Measurements from ENCODE around the gene DNASE1L3.

The DNASE1L3 gene

DNA sequence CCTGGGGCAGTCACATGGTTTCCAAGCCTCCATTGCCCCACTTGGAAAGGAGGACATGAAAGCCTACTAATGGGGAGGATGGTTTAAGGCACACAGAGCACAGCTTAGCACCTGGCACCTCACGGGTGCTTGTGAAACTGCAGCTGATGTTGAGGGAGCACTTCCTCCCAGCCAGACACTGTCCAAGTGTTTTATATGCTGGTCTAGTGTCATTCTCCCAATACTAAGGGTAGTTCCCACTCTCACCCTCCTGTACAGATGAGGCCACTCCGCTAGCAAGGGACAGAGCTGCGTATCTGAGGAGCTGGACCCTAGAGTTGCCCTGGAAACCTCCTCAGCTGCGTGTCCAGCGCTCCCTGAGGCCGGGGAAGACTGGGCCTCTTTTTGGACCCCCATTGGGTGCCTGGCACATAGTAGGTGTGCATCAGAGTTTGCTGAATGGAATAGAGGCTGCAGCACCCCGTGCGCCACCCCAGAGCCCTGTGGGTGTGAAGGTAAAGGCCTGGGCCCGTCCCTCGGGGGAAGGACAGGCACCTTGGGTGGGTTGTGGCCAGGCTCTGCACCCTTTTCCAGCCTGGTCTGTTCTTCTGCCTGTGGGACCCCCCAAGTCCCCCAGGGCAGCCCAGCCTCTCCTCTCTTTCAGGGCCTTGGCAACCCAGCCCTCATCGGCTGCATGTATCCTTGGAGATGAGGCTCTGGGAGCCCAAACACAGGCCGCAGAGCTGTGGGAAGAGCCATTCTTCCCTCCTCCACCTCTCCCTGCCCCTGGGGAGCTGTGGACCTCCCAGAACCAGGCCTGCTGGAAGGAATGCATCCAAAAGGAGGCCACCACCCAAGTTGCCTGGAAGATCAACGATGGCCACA lies 31.3 kb downstream of the DNASE1L3 start:
- DNase-seq (ENCODE audit: low read depth): no peak

DNA sequence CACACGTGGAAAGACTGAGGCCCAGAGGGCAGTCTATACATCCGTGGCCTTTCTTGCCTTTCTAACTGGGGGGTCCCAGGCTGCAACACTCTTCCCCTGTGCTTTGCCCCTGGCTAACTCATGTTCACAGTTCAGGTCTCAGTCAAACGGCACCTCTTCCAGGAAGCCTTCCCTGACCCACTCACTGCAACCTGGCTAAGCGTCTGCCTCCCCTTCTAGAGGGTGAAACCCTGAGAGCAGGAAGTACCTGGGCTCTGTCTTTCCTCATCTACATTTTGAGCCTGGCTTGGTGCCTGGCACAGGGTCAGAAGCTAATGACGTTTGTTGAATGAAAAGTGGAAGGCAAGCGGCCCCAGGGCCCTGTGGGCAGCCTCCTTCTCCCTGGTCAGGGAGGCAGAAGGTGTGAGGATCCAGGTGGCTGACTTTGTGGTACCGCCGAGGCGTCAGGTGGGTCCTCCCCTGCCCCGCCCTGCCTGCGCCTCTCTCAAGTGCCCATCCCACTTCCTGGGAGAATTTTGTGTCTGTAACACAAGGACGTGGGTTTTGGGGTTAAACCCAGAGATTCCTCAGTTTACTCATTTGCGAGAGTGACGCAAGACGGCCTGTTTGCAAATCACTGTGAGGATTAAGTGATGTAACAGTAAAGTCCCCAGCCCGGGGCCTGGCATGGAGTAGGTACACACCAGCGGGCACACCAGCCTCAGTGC lies 32.1 kb downstream of the DNASE1L3 start:
- DNase-seq (ENCODE audit: low read depth): no peak

DNA sequence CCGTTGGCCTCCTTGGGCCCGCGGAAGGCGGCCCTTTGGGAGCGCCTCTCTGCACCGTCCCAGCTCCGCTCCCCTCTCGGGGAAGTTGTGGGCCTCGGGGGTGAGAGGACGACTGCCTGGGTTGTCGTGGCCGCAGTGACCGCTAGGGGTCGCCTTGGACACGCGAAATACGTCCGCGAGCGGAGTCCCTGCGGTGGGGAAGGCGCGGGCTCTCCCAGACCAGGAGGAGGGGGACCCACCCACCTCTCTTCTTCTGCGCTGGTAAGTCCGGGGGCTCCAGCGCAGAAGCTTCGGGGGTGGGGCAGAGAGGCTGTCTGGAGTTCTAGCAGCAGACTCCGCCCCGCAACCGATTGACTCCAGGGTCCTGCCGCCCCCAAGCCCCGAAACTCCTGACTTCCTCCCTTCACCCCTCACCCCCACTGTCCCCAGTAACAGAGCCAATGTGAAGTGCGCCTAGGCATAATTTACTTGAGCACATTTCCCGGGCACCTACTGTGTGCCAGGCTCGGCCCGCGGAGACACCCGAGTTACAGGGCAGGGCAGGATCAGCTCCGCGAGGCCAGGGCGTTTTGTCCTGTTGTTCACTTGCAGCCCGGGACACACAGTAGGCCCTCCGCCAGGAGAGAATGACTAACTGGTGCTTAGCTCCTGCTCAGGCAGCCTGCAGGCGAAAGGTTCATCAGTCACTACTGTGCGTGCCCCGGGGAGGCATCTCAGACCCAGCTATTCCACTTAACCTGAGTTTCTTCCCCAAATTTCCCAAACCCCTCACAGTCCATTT lies 32.8 kb downstream of the DNASE1L3 start:
- peak; percentile 63 for DNase-seq (ENCODE audit: low read depth)

DNA sequence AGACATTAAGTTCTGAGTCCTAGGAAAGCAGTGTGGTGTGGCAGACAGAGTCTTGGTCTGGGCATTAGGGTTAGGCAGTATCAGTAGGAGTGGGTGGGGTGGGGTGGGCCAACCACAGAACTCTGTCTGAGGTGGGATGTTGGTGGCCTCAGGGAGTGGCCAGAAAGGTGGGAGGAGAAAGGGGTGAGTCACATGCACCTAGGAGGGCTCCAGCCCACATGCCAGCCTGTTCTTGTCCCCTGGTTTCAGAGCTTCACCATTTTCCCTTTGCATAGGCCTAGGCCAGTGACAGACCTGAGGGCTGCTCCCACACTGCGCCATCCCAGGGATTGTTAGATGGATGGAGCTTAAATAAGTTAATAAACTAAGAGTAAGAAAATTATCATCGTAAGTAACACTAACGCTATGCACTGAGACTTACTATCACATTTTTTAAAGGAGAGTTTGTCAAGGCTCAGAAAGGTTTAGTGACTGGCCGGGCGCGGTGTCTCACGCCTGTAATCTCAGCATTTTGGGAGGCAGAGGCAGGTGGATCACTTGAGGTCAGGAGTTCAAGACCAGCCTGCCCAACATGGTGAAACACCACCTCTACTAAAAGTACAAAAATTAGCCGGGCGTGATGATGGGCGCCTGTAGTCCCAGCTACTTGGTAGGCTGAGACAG lies 33.8 kb downstream of the DNASE1L3 start:
- no peak for DNase-seq (ENCODE audit: low read depth)

DNA sequence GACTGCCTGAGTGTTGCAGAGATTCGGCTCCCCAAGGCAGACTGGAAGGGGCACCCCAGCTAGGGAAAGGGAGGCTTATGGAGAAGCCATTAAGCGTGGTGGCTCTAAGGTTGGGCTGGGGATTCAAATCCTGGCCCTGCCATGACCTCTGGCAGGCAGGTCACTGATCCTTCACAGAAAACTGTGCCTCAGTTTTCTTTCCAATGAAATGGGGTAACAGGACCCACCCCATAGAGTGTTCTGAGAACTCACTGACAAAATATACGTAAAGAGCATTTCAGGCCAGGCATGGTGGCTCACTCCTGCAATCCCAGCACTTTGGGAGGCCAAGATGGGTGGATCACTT lies 34.6 kb downstream of the DNASE1L3 start:
- no peak for DNase-seq (ENCODE audit: low read depth)

DNA sequence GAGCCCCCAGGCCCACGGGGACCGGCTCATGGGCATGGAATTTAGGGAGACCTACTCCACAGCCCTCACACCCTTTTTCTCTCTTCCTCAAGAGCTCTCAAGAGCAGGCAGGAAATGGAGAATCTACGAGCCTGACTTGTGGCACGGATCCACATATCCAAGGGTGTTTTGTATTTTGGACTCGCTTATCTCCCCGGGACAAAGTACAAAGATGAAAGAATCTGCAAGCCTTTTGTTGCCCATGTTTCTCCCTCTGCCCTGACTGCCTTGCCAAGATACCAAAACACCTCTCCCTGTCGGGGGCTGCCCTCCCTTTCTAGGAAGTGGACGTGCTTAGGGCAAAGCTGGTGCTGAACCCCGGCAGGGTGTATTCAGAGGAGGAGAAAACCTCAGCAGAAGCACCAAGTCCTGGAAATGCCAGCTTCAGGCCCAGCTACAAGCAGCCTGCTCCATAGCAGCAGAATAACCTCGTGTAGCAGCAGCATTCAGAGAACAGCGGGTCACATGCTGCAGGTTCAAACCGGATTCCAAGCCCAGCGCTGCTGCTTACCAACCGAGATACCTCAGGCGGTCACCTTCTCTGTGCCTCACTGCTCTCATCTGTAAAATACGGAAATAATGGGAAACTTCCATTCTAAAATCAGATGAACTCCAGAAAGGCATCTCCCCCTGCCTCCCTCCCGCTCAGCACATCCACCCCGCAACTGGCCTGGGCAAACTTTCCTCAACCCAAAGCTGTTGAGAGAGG lies 35.2 kb downstream of the DNASE1L3 start:
- DNase-seq (ENCODE audit: low read depth): peak; percentile 49

DNA sequence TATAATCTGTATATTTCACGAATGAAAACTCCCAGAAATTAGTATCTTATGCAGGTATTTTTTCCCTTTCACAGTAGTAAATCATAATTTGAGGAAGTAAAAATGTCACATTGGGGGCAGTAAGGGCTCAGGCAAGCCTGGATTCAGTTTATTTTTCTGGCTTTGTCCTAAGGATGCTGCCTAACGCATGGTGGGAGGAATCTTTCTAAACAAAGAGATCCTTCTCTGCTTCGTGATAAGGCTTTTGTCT lies 35.7 kb downstream of the DNASE1L3 start:
- DNase-seq (ENCODE audit: low read depth): no peak

DNA sequence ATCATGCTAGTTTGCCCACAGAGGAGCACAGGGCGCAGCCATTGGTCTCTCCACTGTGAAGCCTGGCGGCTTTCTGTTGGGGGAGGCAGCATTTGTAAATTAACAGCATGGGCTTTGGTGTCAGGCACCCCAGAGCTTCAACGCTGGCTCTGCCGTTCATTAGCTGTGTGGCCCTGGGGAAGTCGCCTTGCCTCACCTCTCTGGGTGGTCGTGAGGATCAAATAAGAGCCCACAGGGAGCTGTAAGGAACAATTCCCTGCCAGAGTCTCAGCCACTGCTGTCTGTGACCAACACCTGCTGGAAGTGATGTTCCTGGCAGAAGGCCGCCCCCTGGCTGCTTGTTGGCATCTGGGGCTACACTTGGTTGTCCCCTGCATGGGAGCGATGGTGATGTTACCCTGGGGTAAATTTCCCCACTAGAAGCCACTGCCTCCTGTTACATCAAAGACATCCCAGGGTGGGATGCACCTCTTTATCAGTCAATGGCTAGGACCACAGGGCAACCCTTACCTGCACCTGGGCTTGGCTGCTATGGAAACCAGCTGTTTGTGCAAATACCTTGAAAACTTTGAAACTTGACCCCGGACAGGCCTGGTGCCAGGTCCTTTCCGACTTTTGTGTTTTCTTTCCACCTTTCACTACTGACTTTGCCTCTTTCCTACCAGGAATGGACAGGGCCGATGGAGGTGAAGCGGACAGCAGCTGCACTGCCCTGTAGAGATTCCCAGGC lies 36.9 kb downstream of the DNASE1L3 start:
- DNase-seq (ENCODE audit: low read depth): no peak

DNA sequence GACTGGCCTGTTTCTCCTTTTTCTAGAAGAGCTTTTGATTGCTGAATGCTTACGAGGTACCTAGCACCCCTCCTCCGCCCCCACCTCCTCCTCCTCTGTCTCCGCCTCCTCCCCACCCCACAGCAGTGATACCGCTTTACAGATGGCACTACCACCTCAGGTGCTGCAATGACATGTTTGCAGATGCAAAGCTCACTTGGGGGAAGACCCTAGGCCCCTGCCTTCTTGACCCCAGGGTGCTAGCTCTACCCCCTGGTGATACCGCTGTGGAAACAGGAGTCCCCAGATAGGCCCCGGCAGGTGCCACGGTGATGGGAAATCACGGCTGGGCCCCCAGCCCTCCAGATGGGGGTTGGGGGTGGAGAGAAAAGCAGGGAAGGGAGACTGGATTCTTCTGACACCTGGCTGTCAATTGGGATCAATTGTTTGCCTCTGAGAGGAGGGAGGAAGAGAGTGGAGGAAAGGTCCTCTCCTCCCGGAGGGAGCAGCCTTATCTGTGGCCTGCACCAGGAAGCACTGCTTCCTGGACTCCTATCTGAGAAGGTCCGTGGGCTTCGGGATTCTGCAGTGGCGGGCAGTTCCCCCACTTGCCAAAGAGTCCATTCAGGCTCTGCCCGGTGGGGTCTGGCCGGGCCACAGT lies 37.6 kb downstream of the DNASE1L3 start:
- no peak for DNase-seq (ENCODE audit: low read depth)

DNA sequence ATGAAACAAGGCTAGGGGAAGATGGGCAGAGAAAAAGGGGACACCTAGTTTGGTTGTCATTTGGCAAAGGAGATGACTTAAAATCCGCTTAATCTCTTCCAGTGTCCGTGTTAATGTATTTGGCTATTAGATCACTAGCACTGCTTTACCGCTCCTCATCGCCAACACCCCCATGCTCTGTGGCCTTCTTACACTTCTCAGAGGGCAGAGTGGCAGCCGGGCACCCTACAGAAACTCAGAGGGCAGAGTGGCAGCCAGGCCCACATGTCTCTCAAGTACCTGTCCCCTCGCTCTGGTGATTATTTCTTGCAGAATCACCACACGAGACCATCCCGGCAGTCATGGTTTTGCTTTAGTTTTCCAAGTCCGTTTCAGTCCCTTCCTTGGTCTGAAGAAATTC lies 39.6 kb downstream of the DNASE1L3 start:
- no peak for DNase-seq (ENCODE audit: low read depth)

DNA sequence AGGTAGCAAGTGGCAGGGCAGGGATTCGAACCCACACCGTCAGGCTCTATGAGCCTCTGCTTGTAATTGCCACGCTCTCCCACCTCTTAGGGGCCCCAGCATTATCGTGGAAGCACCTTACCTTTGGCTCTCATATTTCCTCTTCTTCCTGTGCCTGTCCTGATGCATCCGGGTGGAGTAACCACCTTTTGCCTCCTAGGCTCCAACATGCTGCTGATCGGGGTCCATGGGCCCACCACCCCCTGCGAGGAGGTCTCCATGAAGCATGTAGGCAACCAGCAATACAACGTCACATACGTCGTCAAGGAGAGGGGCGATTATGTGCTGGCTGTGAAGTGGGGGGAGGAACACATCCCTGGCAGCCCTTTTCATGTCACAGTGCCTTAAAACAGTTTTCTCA lies 40.4 kb downstream of the DNASE1L3 start:
- DNase-seq (ENCODE audit: low read depth): no peak

DNA sequence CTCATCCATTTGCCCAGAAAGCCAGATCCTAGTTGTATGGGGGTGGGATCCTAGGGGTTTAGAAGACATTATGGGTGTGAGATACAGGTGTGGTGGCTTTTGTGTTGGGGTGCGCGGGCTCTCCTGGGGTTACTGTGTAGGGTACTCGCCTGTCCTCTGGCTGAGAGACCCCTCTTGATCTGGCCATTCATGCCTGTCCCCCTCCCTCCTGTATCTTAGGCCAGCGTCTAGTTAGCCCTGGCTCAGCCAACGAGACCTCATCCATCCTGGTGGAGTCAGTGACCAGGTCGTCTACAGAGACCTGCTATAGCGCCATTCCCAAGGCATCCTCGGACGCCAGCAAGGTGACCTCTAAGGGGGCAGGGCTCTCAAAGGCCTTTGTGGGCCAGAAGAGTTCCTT lies 41.4 kb downstream of the DNASE1L3 start:
- no peak for DNase-seq (ENCODE audit: low read depth)

DNA sequence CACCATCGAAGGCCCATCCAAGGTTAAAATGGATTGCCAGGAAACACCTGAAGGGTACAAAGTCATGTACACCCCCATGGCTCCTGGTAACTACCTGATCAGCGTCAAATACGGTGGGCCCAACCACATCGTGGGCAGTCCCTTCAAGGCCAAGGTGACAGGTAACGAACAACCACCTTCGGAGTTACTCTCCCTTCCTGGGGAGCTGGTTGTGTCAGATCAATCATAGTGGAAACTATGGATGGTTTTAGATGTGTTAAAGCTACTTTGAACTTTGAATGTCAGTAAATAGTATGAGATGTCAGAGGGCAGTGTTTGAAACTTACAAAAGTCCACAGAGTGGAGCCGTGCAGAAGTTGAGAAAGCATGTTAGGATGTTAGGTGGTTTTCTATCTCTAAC lies 42.3 kb downstream of the DNASE1L3 start:
- no peak for DNase-seq (ENCODE audit: low read depth)

DNA sequence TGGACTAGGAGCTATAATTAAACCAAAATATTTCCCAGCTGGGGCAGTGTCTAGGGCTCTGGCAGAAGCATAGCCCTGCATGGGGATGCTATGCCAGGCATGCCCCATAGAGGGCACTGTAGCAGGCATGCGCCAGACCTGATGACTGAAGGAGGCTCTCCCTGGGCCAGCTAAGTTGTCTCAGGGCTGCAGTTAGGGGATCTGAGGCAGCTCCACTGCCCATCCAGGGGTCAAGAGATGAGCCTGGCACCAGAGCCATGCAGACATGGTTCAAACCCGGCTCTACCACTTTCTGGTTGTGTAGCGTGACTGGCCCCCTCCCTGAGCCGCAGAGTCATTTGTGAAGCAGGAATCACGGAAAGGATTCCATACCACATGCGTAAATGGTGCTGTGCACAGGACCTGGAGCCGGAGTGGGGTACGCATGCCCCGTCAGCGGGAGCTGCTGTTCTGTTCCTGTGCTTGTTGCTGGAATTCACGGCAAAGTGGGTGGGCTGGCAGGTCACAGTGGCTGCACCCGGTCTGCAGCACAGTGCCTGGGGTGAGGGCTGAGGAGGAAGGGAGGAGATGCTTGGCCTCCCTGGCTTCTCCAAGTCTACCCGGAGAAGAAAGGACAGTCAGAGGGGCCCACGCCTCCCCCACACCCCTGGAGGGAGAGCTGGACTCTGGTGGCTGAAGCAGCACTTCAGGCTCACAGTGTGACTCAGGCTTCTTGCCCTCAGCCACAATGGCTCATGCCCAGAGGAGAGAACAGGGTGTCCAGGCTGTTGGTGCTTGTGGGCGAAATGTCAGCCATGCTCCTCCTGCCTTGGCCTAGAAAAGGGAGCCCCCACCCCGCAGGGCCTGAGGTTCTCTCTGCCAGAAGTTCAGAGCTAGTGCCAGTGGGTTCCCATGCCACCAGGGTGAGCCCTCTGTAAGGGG lies 43.1 kb downstream of the DNASE1L3 start:
- peak; percentile 57 for DNase-seq (ENCODE audit: low read depth)

DNA sequence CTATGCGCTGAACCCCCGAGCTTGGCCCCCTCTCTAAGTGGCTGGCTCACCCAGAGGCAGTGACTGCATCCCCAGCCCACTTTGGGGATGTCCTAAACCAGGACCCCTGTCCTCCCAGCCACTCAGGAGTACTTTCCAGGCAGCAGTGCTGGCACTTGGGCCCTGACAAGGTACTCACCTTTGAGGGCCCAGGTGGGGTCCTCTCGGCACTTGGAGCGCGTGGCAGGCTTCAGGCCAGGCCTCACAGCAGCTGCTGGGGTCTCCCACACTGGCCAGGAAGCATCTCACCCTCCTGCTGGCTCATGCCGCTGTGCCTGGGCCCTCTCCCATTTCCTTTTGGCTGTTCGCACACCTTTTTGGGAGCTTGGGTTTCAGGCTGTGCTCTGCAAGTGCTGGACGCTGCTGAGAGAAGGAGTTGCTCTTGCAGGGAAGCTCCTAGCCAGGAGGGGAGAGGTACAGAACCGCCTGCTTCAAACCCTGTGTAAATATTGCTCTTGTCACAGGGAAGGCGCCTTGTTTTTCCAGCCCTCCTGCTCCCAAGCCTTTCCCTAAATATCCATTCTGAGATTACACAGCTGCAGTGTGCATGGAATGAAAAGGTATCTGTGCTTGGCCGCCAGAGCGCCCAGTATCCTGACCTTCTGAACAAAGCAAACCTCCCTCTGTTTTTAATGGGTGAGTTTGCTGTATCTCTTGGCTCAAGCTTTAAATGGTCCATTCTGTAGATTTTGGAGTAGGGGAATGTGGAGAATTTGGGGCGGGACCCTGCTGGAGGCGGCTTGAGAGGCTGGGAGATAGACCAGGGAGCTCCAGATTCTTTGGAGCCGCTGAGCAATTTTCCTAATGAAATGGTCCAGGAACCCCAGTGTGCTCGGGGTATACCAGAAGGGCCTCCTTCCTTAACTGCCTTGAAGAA lies 45.6 kb downstream of the DNASE1L3 start:
- no peak for DNase-seq (ENCODE audit: low read depth)

DNA sequence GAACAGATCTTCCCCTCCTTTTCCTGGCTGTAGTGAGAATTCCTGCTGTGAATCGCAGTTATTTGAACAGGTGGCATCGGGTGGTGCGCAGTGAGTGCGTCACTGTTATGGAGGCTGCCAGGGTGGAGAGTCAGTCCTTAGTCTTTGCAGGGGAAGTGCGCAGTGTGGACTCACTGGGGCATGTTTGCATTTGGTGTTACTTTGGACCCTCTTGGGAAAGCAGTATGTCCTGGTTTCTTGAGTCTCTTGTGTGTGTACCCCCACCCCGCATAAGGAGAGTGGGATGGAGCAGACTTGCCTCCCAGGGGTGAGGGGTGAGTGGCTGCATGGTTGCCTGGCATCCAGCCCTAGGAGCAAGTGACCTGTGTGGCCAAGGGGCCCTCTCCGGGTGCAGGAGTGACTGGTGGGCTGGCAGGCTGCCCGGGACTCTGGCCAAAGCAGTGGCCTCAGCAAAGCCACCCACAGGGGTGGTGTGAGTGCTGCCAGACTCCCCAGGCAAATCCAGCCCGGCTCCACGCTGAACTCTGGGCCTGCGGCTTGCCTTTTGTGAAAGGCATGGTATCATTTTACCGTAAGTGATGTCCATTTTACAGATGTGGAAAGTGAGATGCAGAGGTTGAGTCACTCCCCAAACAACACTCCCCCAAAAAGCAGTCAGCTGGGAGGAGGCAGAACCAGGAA lies 46.4 kb downstream of the DNASE1L3 start:
- DNase-seq (ENCODE audit: low read depth): no peak

DNA sequence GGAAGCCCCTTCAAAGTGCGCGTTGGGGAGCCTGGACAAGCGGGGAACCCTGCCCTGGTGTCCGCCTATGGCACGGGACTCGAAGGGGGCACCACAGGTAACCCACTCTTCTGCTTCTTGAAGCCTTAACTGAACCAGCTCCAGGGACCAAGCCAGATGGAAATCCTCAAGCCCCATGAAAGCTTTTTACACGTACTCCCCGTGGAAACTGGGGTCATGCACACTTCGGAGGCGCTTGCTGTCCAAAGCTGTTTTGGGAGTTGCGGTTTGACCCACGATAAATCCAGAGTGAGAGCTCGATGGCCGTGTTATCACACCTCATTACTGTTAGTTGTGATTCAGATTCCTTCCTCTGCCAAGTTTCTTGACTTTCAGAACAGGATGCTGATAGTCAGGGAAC lies 47.5 kb downstream of the DNASE1L3 start:
- no peak for DNase-seq (ENCODE audit: low read depth)
